Neutrophil (primary cell): ENCODE data around the gene DBP.

Experiments used
- H3K27ac ChIP-seq: fragments of 200-600 bp; sonication (generic); 2 replicates; pipeline ENCODE4 v1.5.1; 2016; ENCODE audit warnings: mild to moderate bottlenecking, moderate library complexity
- H3K27me3 ChIP-seq: fragments of 200-600 bp; sonication (generic); 2 replicates; pipeline ENCODE4 v1.6.0; 2016; ENCODE audit warnings: mild to moderate bottlenecking
- H3K36me3 ChIP-seq: fragments of 200-600 bp; sonication (generic); 2 replicates; pipeline ENCODE4 v1.5.1; 2017
- H3K4me1 ChIP-seq, 2 experiments: fragments of 200-600 bp in 1 of 2; sonication (generic) in 1 of 2; 1 replicate in 1 of 2; 2 replicates in 1 of 2; pipeline versions ENCODE4 v1.5.1 to v1.6.1; 2013 to 2016; ENCODE audit warnings: low read depth in 1 of 2, low read length in 1 of 2, mild to moderate bottlenecking in 1 of 2, moderate library complexity in 1 of 2; ENCODE audit not compliant: control insufficient read depth in 1 of 2, insufficient read depth in 1 of 2
- H3K4me3 ChIP-seq, 2 experiments: fragments of 200-600 bp in 1 of 2; sonication (generic) in 1 of 2; 1 replicate in 1 of 2; 2 replicates in 1 of 2; pipeline ENCODE4 v1.5.1; 2013 to 2016; ENCODE audit warnings: low read depth in 1 of 2, low read length in 1 of 2, mild to moderate bottlenecking in 1 of 2, moderate library complexity in 1 of 2
- H3K9me3 ChIP-seq: fragments of 200-600 bp; sonication (generic); 2 replicates; pipeline ENCODE4 v1.5.1; 2016
- CTCF ChIP-seq: fragments of 200-600 bp; sonication (generic); IDR thresholded peaks from 2 replicates; pipeline ENCODE4 v1.5.1; 2016; ENCODE audit warnings: antibody characterized with exemption

The DBP gene

DNA sequence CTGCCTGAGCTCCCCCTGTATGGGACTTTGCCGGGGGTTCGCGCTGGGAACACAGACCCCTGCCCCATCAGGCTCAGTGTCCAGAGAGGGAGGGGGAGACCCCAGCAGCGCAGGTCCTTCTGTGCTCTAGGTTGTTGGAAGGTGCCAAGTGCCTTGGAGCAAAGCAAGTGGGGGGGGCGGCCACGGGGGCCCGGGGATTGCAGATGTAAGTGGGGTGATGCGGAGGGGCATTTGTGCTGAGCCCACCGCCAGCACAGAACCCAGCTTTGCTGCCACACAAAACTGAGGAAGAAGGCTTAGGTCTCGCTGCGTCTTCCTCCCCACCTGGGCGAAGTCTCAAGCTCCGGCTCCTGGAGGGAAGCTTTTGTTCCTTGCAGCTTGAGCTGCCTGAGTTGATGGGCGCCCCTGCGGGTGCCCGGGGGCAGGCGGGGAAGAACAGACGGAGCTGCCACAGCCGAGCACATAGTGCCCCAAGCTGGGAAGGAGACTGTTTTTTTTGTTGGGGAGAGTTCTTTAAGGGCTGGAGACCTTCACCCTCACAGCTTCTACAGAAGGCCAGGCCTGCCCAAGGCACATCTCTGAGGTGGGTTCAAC is 37.1 kb upstream of the DBP start:
- Histone ChIP-seq H3K4me3 (no peak overlapping the region), H3K4me1 (no peaks in the 10 kb centered on the region), H3K36me3 (no peaks in the 10 kb centered on the region), H3K27ac (no peak overlapping the region), H3K9me3 (no peaks in the 10 kb centered on the region), H3K27me3 (no peaks in the 10 kb centered on the region)
- no peak for TF ChIP-seq CTCF

DNA sequence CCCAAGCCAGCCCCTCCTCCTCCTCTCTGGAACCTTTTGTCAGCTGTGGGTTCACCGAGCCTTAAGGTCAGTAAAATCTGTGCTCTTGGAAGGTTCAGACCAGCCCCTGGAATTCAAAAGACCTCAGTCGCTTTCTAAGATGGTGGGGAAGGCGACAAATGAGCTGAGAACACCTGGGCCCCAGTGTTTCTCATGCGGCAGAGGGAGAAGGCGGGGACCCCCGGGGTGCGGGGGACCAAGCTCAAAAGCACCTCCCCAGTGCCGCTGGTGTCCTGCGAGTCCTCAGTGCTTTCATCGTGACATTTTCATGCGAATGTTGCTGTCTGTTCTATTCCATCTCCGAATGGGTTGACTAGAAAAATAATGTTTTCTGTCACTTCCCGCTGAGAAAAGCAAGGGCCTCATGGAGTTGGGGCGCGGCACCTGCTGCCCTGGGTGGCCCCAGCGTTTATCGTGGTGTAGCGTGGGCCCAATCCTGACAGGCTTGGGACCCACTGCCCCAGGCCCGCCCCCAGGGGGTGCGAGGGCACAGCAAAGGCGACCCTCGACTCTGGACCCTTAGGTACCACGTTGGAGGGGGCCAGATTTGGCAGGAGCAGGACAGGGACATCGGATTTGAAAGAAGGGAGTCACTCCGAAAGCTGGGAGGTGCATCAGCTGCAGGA is 36.4 kb upstream of the DBP start:
- no peak for TF ChIP-seq CTCF
- H3K4me1 ChIP-seq = no peaks in the 10 kb centered on the region
- no peaks in the 10 kb centered on the region for H3K27me3 ChIP-seq
- H3K4me3 ChIP-seq = no peak overlapping the region
- H3K27ac ChIP-seq = no peak overlapping the region
- no peaks in the 10 kb centered on the region for H3K36me3 ChIP-seq
- no peaks in the 10 kb centered on the region for H3K9me3 ChIP-seq

DNA sequence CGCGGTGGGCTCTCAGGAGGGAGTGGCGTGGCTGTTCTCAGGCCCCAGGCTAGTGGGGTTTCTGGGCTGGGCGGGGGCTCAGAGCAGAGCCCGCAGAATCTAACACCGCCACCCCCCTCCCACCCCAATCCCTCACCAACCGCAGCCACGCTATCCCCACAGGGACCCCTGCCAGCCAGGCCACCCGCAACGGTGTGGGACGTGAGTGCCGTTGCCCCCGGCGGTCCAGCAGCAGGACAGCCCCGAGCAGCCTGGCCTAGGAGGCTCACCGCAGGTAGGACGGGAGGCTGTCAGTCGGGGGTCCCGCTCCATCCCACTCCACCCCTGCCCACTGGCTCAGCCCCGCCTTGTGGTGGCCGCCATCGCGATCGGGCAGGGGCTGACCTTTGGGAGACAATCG is 35.8 kb upstream of the DBP start, which contains the start of gene NTN5:
Gene NTN5, minus strand, starts transcription at position 24 of the 400 bp plus-strand sequence. CDS start 2,031 bp downstream, outside the sequence.
- TF ChIP-seq CTCF = no peak
- Histone ChIP-seq H3K27ac (no peak within 1 kb of the TSS), H3K9me3 (no peaks in the 10 kb centered on the region), H3K4me1 (no peaks in the 10 kb centered on the region), H3K36me3 (no peaks in the 10 kb centered on the region), H3K4me3 (no peak within 1 kb of the TSS), H3K27me3 (no peaks in the 10 kb centered on the region)

GRCh38 chr19:48671446-48671995 is 34.3 kb upstream of the DBP start:
- Histone ChIP-seq H3K4me1 (no peaks in the 10 kb centered on the region), H3K9me3 (no peaks in the 10 kb centered on the region), H3K27me3 (no peaks in the 10 kb centered on the region), H3K27ac (no peak overlapping the region), H3K36me3 (no peaks in the 10 kb centered on the region), H3K4me3 (no peak overlapping the region)
- no peak for TF ChIP-seq CTCF

- H3K4me3 ChIP-seq = no peak overlapping the region
- TF ChIP-seq CTCF = no peak
- H3K4me1 ChIP-seq = no peaks in the 10 kb centered on the region
- no peak overlapping the region for H3K27ac ChIP-seq
- H3K9me3 ChIP-seq = no peaks in the 10 kb centered on the region
- no peaks in the 10 kb centered on the region for H3K36me3 ChIP-seq
- H3K27me3 ChIP-seq = no peaks in the 10 kb centered on the region
Observed at GRCh38 chr19:48670699-48671445, 33.7 kb upstream of the DBP start.
